Mesodermal cell (in vitro differentiated cells): ENCODE results near the gene ZMIZ1.
A peak's percentile ranks its signal among the peaks of the same experiment; 100 is the strongest.

Experiments
- H3K27ac ChIP-seq: 2 replicates; pipeline ENCODE4 v1.7.0; 2013; ENCODE audit warnings: mild to moderate bottlenecking, low read depth, low read length, moderate library complexity; ENCODE audit not compliant: severe bottlenecking
- H3K36me3 ChIP-seq: 2 replicates; pipeline ENCODE4 v1.7.1; 2013; ENCODE audit warnings: mild to moderate bottlenecking, low read length, moderate library complexity; ENCODE audit not compliant: control insufficient read depth, insufficient read depth
- H3K4me1 ChIP-seq: one replicate; pipeline ENCODE4 v1.7.1; 2013; ENCODE audit warnings: mild to moderate bottlenecking, low read length; ENCODE audit not compliant: insufficient read depth, control insufficient read depth, poor library complexity, severe bottlenecking
- H3K4me3 ChIP-seq: 2 replicates; pipeline ENCODE4 v1.7.0; 2013; ENCODE audit warnings: low read length, control low read depth, mild to moderate bottlenecking; ENCODE audit not compliant: insufficient read depth, poor library complexity, severe bottlenecking; ENCODE audit errors: extremely low read depth
- H3K9me3 ChIP-seq: 2 replicates; pipeline ENCODE4 v1.7.1; 2013; ENCODE audit warnings: mild to moderate bottlenecking, low read length, moderate library complexity; ENCODE audit not compliant: control insufficient read depth
- WGBS, 2 experiments: methylation state at CpG; one replicate each; pipeline ENCODE4 v1.1.5; 2013; ENCODE audit warnings: missing lambda C conversion rate in 2 of 2; ENCODE audit not compliant: insufficient coverage in 2 of 2; 5-methylcytosine and 5-hydroxymethylcytosine counted together

Gene ZMIZ1

GRCh38 chr10:79255007-79255507, 186.3 kb downstream of the ZMIZ1 start:
- no peak overlapping the region for H3K4me3 ChIP-seq
- H3K4me1 ChIP-seq, result peaks cover 3% of the 10 kb centered on the region
- H3K27ac ChIP-seq, result no peak overlapping the region
- 97 to 100% methylated on average over 4 to 8 of the region's 10 CpGs for WGBS, 2 experiments
- no peaks in the 10 kb centered on the region for H3K9me3 ChIP-seq
- H3K36me3 ChIP-seq, result peaks cover 68% of the 10 kb centered on the region

- 93 to 94% methylated on average over 2 to 3 of the region's 3 CpGs for WGBS, 2 experiments
- H3K27ac ChIP-seq, result no peak overlapping the region
These were observed 187.6 kb downstream of the ZMIZ1 start for GRCh38 chr10:79256264-79256806.

GRCh38 chr10:79258894-79259293, 190.1 kb downstream of the ZMIZ1 start:
- Histone ChIP-seq H3K9me3 (no peaks in the 10 kb centered on the region), H3K36me3 (peaks cover 65% of the 10 kb centered on the region), H3K4me3 (no peak overlapping the region), H3K27ac (no peak overlapping the region), H3K4me1 (peaks cover 22% of the 10 kb centered on the region)
- 82 to 87% methylated on average over 9 to 10 of the region's 10 CpGs for WGBS, 2 experiments

More at GRCh38 chr10:79256264-79256806, 187.6 kb downstream of the ZMIZ1 start:
- peaks cover 16% of the 10 kb centered on the region for H3K4me1 ChIP-seq
- H3K4me3 ChIP-seq, result no peak overlapping the region
- peaks cover 61% of the 10 kb centered on the region for H3K36me3 ChIP-seq
- H3K9me3 ChIP-seq, result no peaks in the 10 kb centered on the region

DNA sequence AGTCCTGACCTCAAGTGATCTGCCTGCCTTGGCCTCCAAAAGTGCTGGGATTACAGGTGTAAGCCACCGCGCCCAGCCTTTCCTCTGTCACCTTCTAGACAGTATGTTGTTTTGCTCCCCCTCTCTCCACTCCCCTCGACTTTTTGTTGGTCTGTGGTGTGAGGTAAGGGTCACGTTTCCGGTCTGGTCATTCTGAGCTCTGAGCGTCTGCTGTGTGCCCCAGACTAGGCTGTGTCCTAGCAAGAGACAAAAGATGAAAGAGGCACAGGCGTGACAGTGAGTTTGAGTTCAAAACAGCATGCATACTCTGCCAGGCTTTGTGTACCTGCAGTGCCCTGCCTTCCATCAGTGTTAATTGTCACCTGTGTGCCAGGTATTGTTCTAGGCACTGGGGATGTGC, 191.1 kb downstream of the ZMIZ1 start:
- WGBS, 2 experiments, result 91 to 100% methylated on average over 3 to 4 of the region's 7 CpGs
- peaks cover 61% of the 10 kb centered on the region for H3K36me3 ChIP-seq
- no peak overlapping the region for H3K27ac ChIP-seq
- H3K9me3 ChIP-seq, result no peaks in the 10 kb centered on the region
- H3K4me3 ChIP-seq, result no peak overlapping the region
- peaks cover 30% of the 10 kb centered on the region for H3K4me1 ChIP-seq

- WGBS, 2 experiments, result 54 to 65% methylated on average over 9 to 19 of the region's 24 CpGs
- Histone ChIP-seq H3K9me3 (no peaks in the 10 kb centered on the region), H3K4me1 (peaks cover 42% of the 10 kb centered on the region), H3K36me3 (peaks cover 61% of the 10 kb centered on the region), H3K4me3 (no peak overlapping the region), H3K27ac (peak overlapping the region; percentile 72)
These were observed 192.3 kb downstream of the ZMIZ1 start for GRCh38 chr10:79260811-79261740.

DNA sequence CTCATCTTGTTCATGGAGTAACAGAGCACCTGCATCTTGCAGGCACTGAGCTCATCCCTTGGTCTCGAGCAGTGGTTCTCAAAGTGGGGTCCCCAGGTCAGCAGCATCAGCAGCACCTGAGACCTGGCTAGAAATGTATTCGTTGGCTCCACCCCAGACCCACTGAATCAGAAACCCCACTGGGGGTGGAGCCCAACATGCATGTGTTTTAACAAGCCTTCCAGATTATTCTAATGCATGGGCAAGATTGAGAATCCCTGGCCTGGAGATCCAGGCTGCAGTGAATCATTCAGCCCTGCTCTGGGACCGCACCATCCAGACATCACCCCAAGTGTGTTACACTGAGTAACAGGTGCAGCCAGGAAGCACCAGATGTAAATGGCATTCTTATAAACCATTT, 193.4 kb downstream of the ZMIZ1 start:
- Histone ChIP-seq H3K27ac (no peak overlapping the region), H3K9me3 (no peaks in the 10 kb centered on the region), H3K4me1 (peaks cover 52% of the 10 kb centered on the region), H3K36me3 (peaks cover 56% of the 10 kb centered on the region), H3K4me3 (no peak overlapping the region)
- 90 to 94% methylated on average over 3 of the region's 3 CpGs for WGBS, 2 experiments

- WGBS, 2 experiments, result 96% methylated on average over 14 to 15 of the region's 18 CpGs
- H3K36me3 ChIP-seq, result peaks cover 62% of the 10 kb centered on the region
These were observed 194.4 kb downstream of the ZMIZ1 start for GRCh38 chr10:79262959-79263746.

GRCh38 chr10:79263939-79264338, 195.2 kb downstream of the ZMIZ1 start:
- WGBS, 2 experiments, result 90 to 91% methylated on average over 9 to 10 of the region's 10 CpGs
- H3K4me3 ChIP-seq, result no peak overlapping the region
- no peaks in the 10 kb centered on the region for H3K9me3 ChIP-seq
- H3K27ac ChIP-seq, result no peak overlapping the region
- peaks cover 58% of the 10 kb centered on the region for H3K36me3 ChIP-seq
- peaks cover 57% of the 10 kb centered on the region for H3K4me1 ChIP-seq

More at GRCh38 chr10:79262959-79263746, 194.4 kb downstream of the ZMIZ1 start:
- peaks cover 57% of the 10 kb centered on the region for H3K4me1 ChIP-seq
- no peaks in the 10 kb centered on the region for H3K9me3 ChIP-seq
- no peak overlapping the region for H3K27ac ChIP-seq
- no peak overlapping the region for H3K4me3 ChIP-seq

- Histone ChIP-seq H3K9me3 (no peaks in the 10 kb centered on the region), H3K4me3 (no peak overlapping the region), H3K4me1 (peaks cover 56% of the 10 kb centered on the region), H3K27ac (peak overlapping the region; percentile 59), H3K36me3 (peaks cover 66% of the 10 kb centered on the region)
- WGBS, 2 experiments, result 78 to 80% methylated on average over 8 to 10 of the region's 10 CpGs
These were observed 196.2 kb downstream of the ZMIZ1 start for GRCh38 chr10:79264942-79265341.

GRCh38 chr10:79266084-79266483, 197.3 kb downstream of the ZMIZ1 start:
- WGBS, 2 experiments, result 93 to 94% methylated on average over 6 of the region's 6 CpGs
- Histone ChIP-seq H3K36me3 (peaks cover 73% of the 10 kb centered on the region), H3K4me1 (peaks cover 44% of the 10 kb centered on the region), H3K27ac (peak overlapping the region; percentile 88), H3K9me3 (no peaks in the 10 kb centered on the region), H3K4me3 (no peak overlapping the region)
